HCT116 (cell line): Measurements from ENCODE around the gene ICA1L.

ENCODE experiments used
- EGR1 ChIP-seq: IDR thresholded peaks from 2 replicates; pipeline ENCODE4 v1.6.1; 2012; ENCODE audit warnings: low read depth
- EZH2 ChIP-seq: fragments of 200-600 bp; sonication (generic); IDR thresholded peaks from 2 replicates; pipeline ENCODE4 v1.6.1; 2017; ENCODE audit warnings: antibody characterized with exemption, mixed run types
- FOSL1 ChIP-seq: IDR thresholded peaks from 2 replicates; pipeline ENCODE4 v1.6.1; 2012; ENCODE audit warnings: low read depth
- POLR2A ChIP-seq: IDR thresholded peaks from 2 replicates; pipeline ENCODE4 v1.7.0; 2011; ENCODE audit warnings: borderline replicate concordance; ENCODE audit not compliant: insufficient read depth, insufficient read length; ENCODE audit errors: extremely low read depth
- POLR2AphosphoS5 ChIP-seq: IDR thresholded peaks from 2 replicates; pipeline ENCODE4 v1.6.1; 2011; ENCODE audit warnings: mild to moderate bottlenecking, low read depth, low read length, moderate library complexity
- SP1 ChIP-seq: IDR thresholded peaks from 2 replicates; pipeline ENCODE4 v1.6.1; 2012; ENCODE audit warnings: low read depth
- YY1 ChIP-seq: IDR thresholded peaks from 2 replicates; pipeline ENCODE4 v1.6.1; 2011; ENCODE audit warnings: low read length, low read depth, moderate library complexity, mild to moderate bottlenecking; ENCODE audit not compliant: insufficient replicate concordance; ENCODE audit errors: extremely low read depth
- ZNF274 ChIP-seq: fragments of 200-500 bp; sonication (Bioruptor generic); IDR thresholded peaks from 2 replicates; pipeline ENCODE4 v1.6.1; 2014; ENCODE audit warnings: mild to moderate bottlenecking, low read depth, low read length, inconsistent platforms
- TF ChIP-seq, protein P1 (sequence below): IDR thresholded peaks from 2 replicates; pipeline ENCODE4 v1.6.1; 2012
- TF ChIP-seq, protein P2 (sequence below), 3 experiments: fragments of 200-600 bp in 1 of 3; sonication (generic) in 1 of 3; IDR thresholded peaks in 2 of 3; conservative IDR thresholded peaks in 1 of 3; 2 replicates each; pipeline ENCODE4 v1.5.1; 2012 to 2017; ENCODE audit warnings: low read depth in 2 of 3, low read length in 2 of 3, antibody characterized with exemption in 1 of 3, borderline replicate concordance in 1 of 3, control low read depth in 1 of 3, mild to moderate bottlenecking in 1 of 3, mixed read lengths in 1 of 3, mixed run types in 1 of 3, moderate library complexity in 1 of 3; ENCODE audit not compliant: insufficient read depth in 1 of 3
- TF ChIP-seq, protein P3 (sequence below): IDR thresholded peaks from 2 replicates; pipeline ENCODE4 v1.6.1; 2012; ENCODE audit warnings: low read depth

DNA sequence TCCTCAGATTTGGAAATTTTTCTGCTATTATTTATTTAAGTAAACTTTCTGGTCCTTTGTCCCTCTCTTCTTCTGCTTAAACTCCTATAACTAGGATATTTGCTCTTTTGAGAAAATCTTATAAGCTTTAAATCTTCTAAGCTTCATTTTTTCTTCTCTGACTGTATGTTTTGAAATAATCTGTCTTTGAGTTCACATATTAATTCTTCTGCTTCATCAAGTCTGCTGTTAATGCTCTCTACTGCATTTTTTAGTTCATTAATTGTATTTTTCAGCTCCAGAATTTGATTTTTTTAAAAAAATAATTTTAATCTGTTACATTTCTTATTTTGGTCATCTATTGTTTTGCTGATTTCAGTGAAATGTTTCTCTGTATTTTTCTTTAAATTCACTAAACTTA lies 28.9 kb downstream of the ICA1L start:
- no peak for TF ChIP-seq POLR2A
- TF ChIP-seq, protein P1, sequence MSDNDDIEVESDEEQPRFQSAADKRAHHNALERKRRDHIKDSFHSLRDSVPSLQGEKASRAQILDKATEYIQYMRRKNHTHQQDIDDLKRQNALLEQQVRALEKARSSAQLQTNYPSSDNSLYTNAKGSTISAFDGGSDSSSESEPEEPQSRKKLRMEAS = no peak
- TF ChIP-seq, protein P2, sequence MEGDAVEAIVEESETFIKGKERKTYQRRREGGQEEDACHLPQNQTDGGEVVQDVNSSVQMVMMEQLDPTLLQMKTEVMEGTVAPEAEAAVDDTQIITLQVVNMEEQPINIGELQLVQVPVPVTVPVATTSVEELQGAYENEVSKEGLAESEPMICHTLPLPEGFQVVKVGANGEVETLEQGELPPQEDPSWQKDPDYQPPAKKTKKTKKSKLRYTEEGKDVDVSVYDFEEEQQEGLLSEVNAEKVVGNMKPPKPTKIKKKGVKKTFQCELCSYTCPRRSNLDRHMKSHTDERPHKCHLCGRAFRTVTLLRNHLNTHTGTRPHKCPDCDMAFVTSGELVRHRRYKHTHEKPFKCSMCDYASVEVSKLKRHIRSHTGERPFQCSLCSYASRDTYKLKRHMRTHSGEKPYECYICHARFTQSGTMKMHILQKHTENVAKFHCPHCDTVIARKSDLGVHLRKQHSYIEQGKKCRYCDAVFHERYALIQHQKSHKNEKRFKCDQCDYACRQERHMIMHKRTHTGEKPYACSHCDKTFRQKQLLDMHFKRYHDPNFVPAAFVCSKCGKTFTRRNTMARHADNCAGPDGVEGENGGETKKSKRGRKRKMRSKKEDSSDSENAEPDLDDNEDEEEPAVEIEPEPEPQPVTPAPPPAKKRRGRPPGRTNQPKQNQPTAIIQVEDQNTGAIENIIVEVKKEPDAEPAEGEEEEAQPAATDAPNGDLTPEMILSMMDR (IDR thresholded peaks at IDR 0.05 in 2 of 3, conservative IDR thresholded peaks at IDR 0.05 in 1 of 3; ENCODE audit: borderline replicate concordance in 1 of 3, insufficient read depth in 1 of 3, low read depth in 2 of 3, low read length in 2 of 3) = no peak
- no peak for TF ChIP-seq FOSL1
- TF ChIP-seq, protein P3, sequence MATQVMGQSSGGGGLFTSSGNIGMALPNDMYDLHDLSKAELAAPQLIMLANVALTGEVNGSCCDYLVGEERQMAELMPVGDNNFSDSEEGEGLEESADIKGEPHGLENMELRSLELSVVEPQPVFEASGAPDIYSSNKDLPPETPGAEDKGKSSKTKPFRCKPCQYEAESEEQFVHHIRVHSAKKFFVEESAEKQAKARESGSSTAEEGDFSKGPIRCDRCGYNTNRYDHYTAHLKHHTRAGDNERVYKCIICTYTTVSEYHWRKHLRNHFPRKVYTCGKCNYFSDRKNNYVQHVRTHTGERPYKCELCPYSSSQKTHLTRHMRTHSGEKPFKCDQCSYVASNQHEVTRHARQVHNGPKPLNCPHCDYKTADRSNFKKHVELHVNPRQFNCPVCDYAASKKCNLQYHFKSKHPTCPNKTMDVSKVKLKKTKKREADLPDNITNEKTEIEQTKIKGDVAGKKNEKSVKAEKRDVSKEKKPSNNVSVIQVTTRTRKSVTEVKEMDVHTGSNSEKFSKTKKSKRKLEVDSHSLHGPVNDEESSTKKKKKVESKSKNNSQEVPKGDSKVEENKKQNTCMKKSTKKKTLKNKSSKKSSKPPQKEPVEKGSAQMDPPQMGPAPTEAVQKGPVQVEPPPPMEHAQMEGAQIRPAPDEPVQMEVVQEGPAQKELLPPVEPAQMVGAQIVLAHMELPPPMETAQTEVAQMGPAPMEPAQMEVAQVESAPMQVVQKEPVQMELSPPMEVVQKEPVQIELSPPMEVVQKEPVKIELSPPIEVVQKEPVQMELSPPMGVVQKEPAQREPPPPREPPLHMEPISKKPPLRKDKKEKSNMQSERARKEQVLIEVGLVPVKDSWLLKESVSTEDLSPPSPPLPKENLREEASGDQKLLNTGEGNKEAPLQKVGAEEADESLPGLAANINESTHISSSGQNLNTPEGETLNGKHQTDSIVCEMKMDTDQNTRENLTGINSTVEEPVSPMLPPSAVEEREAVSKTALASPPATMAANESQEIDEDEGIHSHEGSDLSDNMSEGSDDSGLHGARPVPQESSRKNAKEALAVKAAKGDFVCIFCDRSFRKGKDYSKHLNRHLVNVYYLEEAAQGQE = no peak
- no peak for TF ChIP-seq SP1
- TF ChIP-seq POLR2AphosphoS5 = no peak
- TF ChIP-seq EZH2 = no peak
- no peak for TF ChIP-seq YY1
- TF ChIP-seq EGR1 = no peak
- no peak for TF ChIP-seq ZNF274
